HEK293T (cell line): ENCODE results near the gene TMEM263.

Experiments used
- BHLHE40 ChIP-seq: fragments of 450-650 bp; IDR thresholded peaks from 2 replicates; pipeline ENCODE4 v1.6.1; 2016; ENCODE audit warnings: mild to moderate bottlenecking, moderate library complexity, borderline replicate concordance
- TARDBP ChIP-seq: fragments of 450-650 bp; IDR thresholded peaks from 2 replicates; pipeline ENCODE4 v1.6.1; 2016

- TF ChIP-seq BHLHE40 (no peak), TARDBP (no peak)
These were observed 31.1 kb downstream of the TMEM263 start, which contains the start of gene MTERF2 for GRCh38 chr12:106986625-106987389.
